Cardiac muscle cell (in vitro differentiated cells and primary cell): Measurements from ENCODE around the gene TOGARAM1. TPM values are rescaled to one million over a fixed set of nuclear protein-coding genes. Genes with fewer than 3 reads are reported as not detected.
A peak's percentile ranks its signal among the peaks of the same experiment; 100 is the strongest.

Experiments used
- DNase-seq, 2 donors: peaks; one replicate each; pipeline versions ENCODE4 v3.0.0 to v3.0.0-alpha.2; 2010 to 2017; ENCODE audit warnings: low read depth in 1 of 2, low spot score in 1 of 2
- H3K27ac ChIP-seq: fragments of 200-600 bp; sonication (generic); 2 replicates; pipeline ENCODE4 v1.5.1; 2016
- H3K27me3 ChIP-seq: fragments of 200-600 bp; sonication (generic); 2 replicates; pipeline ENCODE4 v1.6.0; 2016; ENCODE audit warnings: control low read depth
- H3K36me3 ChIP-seq: fragments of 200-600 bp; sonication (generic); 2 replicates; pipeline ENCODE4 v1.5.1; 2016; ENCODE audit warnings: control low read depth
- H3K4me1 ChIP-seq: fragments of 200-600 bp; sonication (generic); 2 replicates; pipeline ENCODE4 v1.8.1; 2017; ENCODE audit warnings: low read depth, mild to moderate bottlenecking, mixed run types
- H3K4me3 ChIP-seq: fragments of 200-600 bp; sonication (generic); 2 replicates; pipeline ENCODE4 v1.5.1; 2016; ENCODE audit warnings: mild to moderate bottlenecking
- H3K9me3 ChIP-seq: fragments of 200-600 bp; sonication (generic); 2 replicates; pipeline ENCODE4 v1.5.1; 2017; ENCODE audit warnings: low read depth, mild to moderate bottlenecking, control low read depth
- polyA plus RNA-seq: library from polyadenylated mRNA; unstranded; fragments of >200 nt; fragmentation: Nextera tagmentation; extraction: Ambion mirVana; gene quantifications from 2 replicates; pipeline ENCODE4 v1.2.1, GENCODE V29; 2016
- total RNA-seq: library from RNA; depleted of rRNA; stranded (reverse); fragments of >200 nt; gene quantifications from 2 replicates; pipeline ENCODE4 v1.2.3, GENCODE V29; 2016
- TF ChIP-seq, protein P1 (sequence below): IDR thresholded peaks from 2 replicates; pipeline ENCODE4 v1.5.1; 2012; ENCODE audit warnings: low read depth, mild to moderate bottlenecking, low read length

Gene TOGARAM1
- total and polyA plus RNA-seq, 2 experiments from 2014 or later: 18.4 to 20.7 TPM

DNA sequence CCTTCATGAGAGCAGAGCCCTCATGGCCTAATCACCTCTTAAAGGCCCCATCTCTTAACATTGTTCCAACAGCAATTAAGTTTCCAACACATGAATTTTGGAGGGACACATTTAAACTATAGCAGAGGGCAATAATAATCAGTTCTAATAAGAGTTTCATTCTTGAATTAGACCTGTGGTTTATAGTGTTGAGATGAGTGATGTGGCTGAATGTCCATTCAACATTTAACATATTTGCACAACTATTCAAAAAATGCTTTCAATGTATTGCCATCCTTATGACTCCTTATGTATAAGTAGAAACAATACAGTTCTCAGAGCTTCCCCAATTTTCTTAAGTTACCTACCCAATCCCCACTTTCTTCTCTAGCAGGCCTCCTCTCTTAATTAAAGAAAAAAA, 21.8 kb upstream of the TOGARAM1 start:
- peaks cover 7% of the 10 kb centered on the region for H3K36me3 ChIP-seq
- no peak for DNase-seq
- H3K4me1 ChIP-seq: no peaks in the 10 kb centered on the region
- H3K27me3 ChIP-seq: no peaks in the 10 kb centered on the region
- no peaks in the 10 kb centered on the region for H3K9me3 ChIP-seq
- no peak overlapping the region for H3K27ac ChIP-seq
- TF ChIP-seq, protein P1, sequence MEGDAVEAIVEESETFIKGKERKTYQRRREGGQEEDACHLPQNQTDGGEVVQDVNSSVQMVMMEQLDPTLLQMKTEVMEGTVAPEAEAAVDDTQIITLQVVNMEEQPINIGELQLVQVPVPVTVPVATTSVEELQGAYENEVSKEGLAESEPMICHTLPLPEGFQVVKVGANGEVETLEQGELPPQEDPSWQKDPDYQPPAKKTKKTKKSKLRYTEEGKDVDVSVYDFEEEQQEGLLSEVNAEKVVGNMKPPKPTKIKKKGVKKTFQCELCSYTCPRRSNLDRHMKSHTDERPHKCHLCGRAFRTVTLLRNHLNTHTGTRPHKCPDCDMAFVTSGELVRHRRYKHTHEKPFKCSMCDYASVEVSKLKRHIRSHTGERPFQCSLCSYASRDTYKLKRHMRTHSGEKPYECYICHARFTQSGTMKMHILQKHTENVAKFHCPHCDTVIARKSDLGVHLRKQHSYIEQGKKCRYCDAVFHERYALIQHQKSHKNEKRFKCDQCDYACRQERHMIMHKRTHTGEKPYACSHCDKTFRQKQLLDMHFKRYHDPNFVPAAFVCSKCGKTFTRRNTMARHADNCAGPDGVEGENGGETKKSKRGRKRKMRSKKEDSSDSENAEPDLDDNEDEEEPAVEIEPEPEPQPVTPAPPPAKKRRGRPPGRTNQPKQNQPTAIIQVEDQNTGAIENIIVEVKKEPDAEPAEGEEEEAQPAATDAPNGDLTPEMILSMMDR: no peak
- H3K4me3 ChIP-seq: no peak overlapping the region

DNA sequence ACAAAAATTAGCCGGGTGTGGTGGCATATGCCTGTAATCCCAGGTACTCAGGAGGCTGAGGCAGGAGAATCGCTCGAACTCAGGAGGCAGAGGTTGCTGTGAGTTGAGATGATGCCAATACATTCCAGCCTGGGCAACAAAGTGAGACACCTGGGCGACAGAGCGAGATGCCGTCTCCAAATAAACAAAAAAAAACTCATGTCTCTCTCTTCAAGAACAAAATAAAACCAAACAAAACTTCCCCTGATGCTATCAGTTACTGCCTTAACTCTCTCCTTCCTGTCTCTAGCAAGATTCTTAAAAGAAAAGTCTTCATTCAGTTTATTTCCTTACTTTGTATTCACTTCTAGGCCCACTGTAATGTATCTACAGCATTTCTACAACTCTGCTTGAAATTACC, 21.0 kb upstream of the TOGARAM1 start:
- Histone ChIP-seq H3K4me1 (no peaks in the 10 kb centered on the region), H3K36me3 (peaks cover 11% of the 10 kb centered on the region), H3K9me3 (no peaks in the 10 kb centered on the region), H3K4me3 (no peak overlapping the region), H3K27ac (no peak overlapping the region), H3K27me3 (no peaks in the 10 kb centered on the region)
- no peak for DNase-seq
- TF ChIP-seq, protein P1: no peak

DNA sequence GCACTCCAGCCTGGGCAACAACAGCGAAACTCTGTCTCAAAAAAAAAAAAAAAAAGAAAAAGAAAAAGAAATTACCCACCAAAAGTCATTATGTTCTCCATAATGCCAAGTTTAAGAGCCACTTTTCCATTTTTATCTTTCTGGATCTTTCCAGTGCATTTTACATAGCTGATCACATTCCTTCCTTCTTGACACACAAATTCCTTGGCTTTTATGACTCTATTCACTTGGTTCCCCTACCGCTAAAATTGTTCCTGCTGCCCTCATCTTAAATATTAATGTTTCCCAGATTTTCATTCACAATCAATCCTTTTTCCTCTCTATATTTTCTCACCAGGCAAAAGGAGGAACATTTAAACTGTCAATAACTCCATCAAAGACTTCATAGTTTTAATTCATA, 20.4 kb upstream of the TOGARAM1 start:
- no peak overlapping the region for H3K4me3 ChIP-seq
- H3K27me3 ChIP-seq: no peaks in the 10 kb centered on the region
- no peak overlapping the region for H3K27ac ChIP-seq
- H3K9me3 ChIP-seq: no peaks in the 10 kb centered on the region
- TF ChIP-seq, protein P1: no peak
- no peaks in the 10 kb centered on the region for H3K4me1 ChIP-seq
- peaks cover 11% of the 10 kb centered on the region for H3K36me3 ChIP-seq
- no peak for DNase-seq

DNA sequence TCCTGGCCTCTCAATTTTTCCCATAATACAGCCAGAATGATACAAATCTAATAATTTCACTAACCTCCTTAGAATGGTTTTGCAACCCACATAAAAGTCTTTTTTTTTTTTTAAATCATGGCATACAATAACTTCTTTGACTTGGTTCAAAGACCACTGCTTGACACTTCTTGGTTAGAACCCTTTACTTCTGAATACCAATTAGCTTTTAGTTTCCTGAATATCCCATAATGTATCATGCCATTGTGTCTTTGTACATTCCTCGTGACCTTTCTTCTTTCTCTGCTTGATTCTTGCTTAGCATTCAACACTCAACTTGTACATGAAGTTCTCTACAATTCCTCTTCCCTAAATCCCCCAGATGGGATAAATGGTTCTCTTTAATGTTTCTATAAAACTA, 19.6 kb upstream of the TOGARAM1 start:
- Histone ChIP-seq H3K27me3 (no peaks in the 10 kb centered on the region), H3K27ac (no peak overlapping the region), H3K4me3 (no peak overlapping the region), H3K36me3 (peaks cover 11% of the 10 kb centered on the region), H3K9me3 (no peaks in the 10 kb centered on the region), H3K4me1 (no peaks in the 10 kb centered on the region)
- TF ChIP-seq, protein P1: no peak
- no peak for DNase-seq

DNA sequence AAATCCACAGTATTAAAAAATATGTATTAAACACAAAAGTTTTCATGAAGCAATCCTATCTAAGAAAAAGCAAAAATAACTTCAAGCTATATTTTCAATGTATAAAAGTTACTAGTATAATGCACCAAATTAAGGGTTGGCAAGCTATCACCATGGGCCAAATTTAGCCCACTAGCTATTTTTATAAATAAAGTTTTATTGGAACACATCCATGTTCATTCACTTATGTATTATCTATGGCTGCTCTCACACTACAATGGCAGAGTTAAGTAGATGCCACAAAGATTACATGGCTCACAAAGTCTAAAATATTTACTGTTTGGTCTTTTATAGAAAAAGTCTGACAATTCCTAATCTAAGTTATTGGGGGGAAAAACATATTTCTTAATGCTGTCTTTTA, 17.9 kb upstream of the TOGARAM1 start:
- Histone ChIP-seq H3K9me3 (no peaks in the 10 kb centered on the region), H3K27me3 (no peaks in the 10 kb centered on the region), H3K27ac (no peak overlapping the region), H3K4me1 (no peaks in the 10 kb centered on the region), H3K36me3 (peaks cover 11% of the 10 kb centered on the region), H3K4me3 (no peak overlapping the region)
- TF ChIP-seq, protein P1: no peak
- no peak for DNase-seq

DNA sequence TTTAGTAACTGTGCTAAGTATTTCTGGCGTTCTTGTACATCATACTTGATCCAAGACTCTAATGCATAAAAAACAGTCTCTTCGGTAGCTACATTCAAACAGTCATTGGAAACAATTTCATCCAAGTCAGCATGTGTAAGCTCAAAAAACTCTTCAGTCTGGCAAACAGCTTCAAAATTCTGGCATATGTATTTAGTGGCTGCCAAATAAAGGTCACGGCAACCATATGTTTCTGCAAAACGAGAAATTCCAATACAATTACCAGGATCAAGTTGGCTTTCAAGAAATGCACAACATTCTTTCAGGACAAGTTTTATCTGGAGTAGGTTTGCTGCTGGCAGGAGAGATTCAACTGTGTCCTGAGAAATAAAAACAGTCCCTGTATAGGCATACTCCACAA, 16.7 kb upstream of the TOGARAM1 start:
- peak in 1 of 2 donors; percentile 68 for DNase-seq
- H3K9me3 ChIP-seq: no peaks in the 10 kb centered on the region
- no peak overlapping the region for H3K4me3 ChIP-seq
- H3K27me3 ChIP-seq: no peaks in the 10 kb centered on the region
- TF ChIP-seq, protein P1: no peak
- no peaks in the 10 kb centered on the region for H3K4me1 ChIP-seq
- peaks cover 11% of the 10 kb centered on the region for H3K36me3 ChIP-seq
- H3K27ac ChIP-seq: no peak overlapping the region
